HG03108 (cell line): ENCODE results near the gene CSF2.
A peak's percentile ranks its signal among the peaks of the same experiment; 100 is the strongest.

ENCODE experiments used
- ATAC-seq: cut with Tn5 transposase; IDR thresholded peaks from one replicate; pipeline ENCODE4 v1.9.1; 2021; ENCODE audit warnings: moderate library complexity; ENCODE audit not compliant: unreplicated experiment

The CSF2 gene

GRCh38 chr5:132086277-132086794 lies 12.7 kb downstream of the CSF2 start:
- no peak for ATAC-seq

GRCh38 chr5:132087176-132087575 lies 13.6 kb downstream of the CSF2 start:
- no peak for ATAC-seq

GRCh38 chr5:132087661-132088060 lies 14.1 kb downstream of the CSF2 start:
- no peak for ATAC-seq

- no peak for ATAC-seq
Observed at GRCh38 chr5:132089363-132089762, 15.8 kb downstream of the CSF2 start.

GRCh38 chr5:132090107-132090506 lies 16.5 kb downstream of the CSF2 start:
- ATAC-seq = no peak

GRCh38 chr5:132093271-132093670 lies 19.7 kb downstream of the CSF2 start:
- ATAC-seq = no peak

- ATAC-seq = no peak
Observed at GRCh38 chr5:132094393-132095076, 20.9 kb downstream of the CSF2 start.

GRCh38 chr5:132095077-132095410 lies 21.5 kb downstream of the CSF2 start:
- no peak for ATAC-seq

GRCh38 chr5:132095424-132095972 lies 21.9 kb downstream of the CSF2 start:
- ATAC-seq = no peak

GRCh38 chr5:132096904-132097303 lies 23.3 kb downstream of the CSF2 start:
- no peak for ATAC-seq

- ATAC-seq = no peak
Observed at GRCh38 chr5:132098151-132098594, 24.6 kb downstream of the CSF2 start.

- ATAC-seq = no peak
Observed at GRCh38 chr5:132098621-132099020, 25.0 kb downstream of the CSF2 start.

- peak; percentile 20 for ATAC-seq
Observed at GRCh38 chr5:132099076-132099748, 25.6 kb downstream of the CSF2 start.

GRCh38 chr5:132099905-132100304 lies 26.3 kb downstream of the CSF2 start:
- ATAC-seq = no peak

GRCh38 chr5:132100672-132101261 lies 27.2 kb downstream of the CSF2 start:
- ATAC-seq = peak; percentile 22

- ATAC-seq = no peak
Observed at GRCh38 chr5:132101385-132101880, 27.8 kb downstream of the CSF2 start.

GRCh38 chr5:132102101-132102701 lies 28.6 kb downstream of the CSF2 start:
- no peak for ATAC-seq

- ATAC-seq = no peak
Observed at GRCh38 chr5:132102944-132103331, 29.3 kb downstream of the CSF2 start.

GRCh38 chr5:132103332-132103951 lies 29.9 kb downstream of the CSF2 start:
- peak; percentile 62 for ATAC-seq

- ATAC-seq = peak; percentile 24
Observed at GRCh38 chr5:132103969-132104391, 30.4 kb downstream of the CSF2 start.

- ATAC-seq = no peak
Observed at GRCh38 chr5:132104556-132104955, 31.0 kb downstream of the CSF2 start.
